Right lobe of liver (tissue), 6 donors: ENCODE data around the gene CRTC1. TPM values are rescaled to one million over a fixed set of nuclear protein-coding genes. Genes with fewer than 3 reads are reported as not detected.
A peak's percentile ranks its signal among the peaks of the same experiment; 100 is the strongest.

Experiments
- ATAC-seq, 4 donors: fragments of 200-7000 bp; cut with Tn5 transposase; one replicate each; pipeline ENCODE4 v1.9.1; 2020; ENCODE audit warnings: mild to moderate bottlenecking in 4 of 4, moderate library complexity in 4 of 4
- DNase-seq, 3 donors: peaks; one replicate each; pipeline ENCODE4 v3.0.0-alpha.2; 2020
- H3K27ac ChIP-seq, 3 donors: fragments of 200-600 bp; one replicate each; pipeline ENCODE4 v1.8.0; 2022
- H3K27me3 ChIP-seq, 2 donors: fragments of 200-600 bp; one replicate each; pipeline ENCODE4 v1.8.0; 2022
- H3K36me3 ChIP-seq, 4 donors: fragments of 200-600 bp; sonication (generic) in 1 of 4; one replicate each; pipeline versions ENCODE4 v1.5.1 to v1.8.0; 2017 to 2022; ENCODE audit warnings: control low read depth in 1 of 4
- H3K4me1 ChIP-seq, 4 donors: fragments of 200-600 bp; sonication (generic) in 1 of 4; one replicate each; pipeline versions ENCODE4 v1.5.1 to v1.8.0; 2017 to 2022; ENCODE audit warnings: control low read depth in 1 of 4
- H3K4me3 ChIP-seq, 3 donors: fragments of 200-600 bp; one replicate each; pipeline ENCODE4 v1.8.0; 2022
- H3K9me3 ChIP-seq, 4 donors: fragments of 200-600 bp; sonication (generic) in 1 of 4; one replicate each; pipeline versions ENCODE4 v1.5.1 to v1.8.0; 2017 to 2022; ENCODE audit warnings: control low read depth in 1 of 4
- POLR2A ChIP-seq: fragments of 450-650 bp; IDR thresholded peaks from one replicate; pipeline ENCODE4 v1.6.1; 2017; ENCODE audit warnings: antibody characterized with exemption, mild to moderate bottlenecking
- WGBS: methylation state at CpG from one replicate; pipeline ENCODE4 v1.1.6; 2018; ENCODE audit warnings: low coverage, low lambda C conversion rate; ENCODE audit not compliant: insufficient coverage; ENCODE audit errors: missing lambda C conversion rate; 5-methylcytosine and 5-hydroxymethylcytosine counted together
- intact Hi-C, 2 donors: fragments of 100-400 bp; cut with DNase I; formaldehyde crosslinking; loops; one replicate each; pipeline versions ENCODE4 v1.11.2 to v1.14.1; 2022
- total RNA-seq, 6 experiments: library from RNA; depleted of rRNA in 2 of 6; stranded (reverse); fragments of >200 nt in 2 of 6; fragmentation: NEBNext Ultra II Directional in 3 of 6; extraction: Animal tissue kit (Norgen Biotek cat#: 25700) in 3 of 6; gene quantifications; one replicate each; pipeline versions ENCODE4 v1.1.0 to v1.2.4, GENCODE V29; 2016 to 2023
- TF ChIP-seq, protein P1 (sequence below), 4 donors: fragments of 200-600 bp in 3 of 4; fragments of 450-650 bp in 1 of 4; IDR thresholded peaks; one replicate each; pipeline versions ENCODE4 v1.5.1 to v1.8.0; 2016 to 2022; ENCODE audit warnings: antibody characterized with exemption in 4 of 4, mild to moderate bottlenecking in 2 of 4
- donor health status: DM: no; HTN: yes; CAD: no.
- donor health status: DM: no; HTN: no; CAD: no.
- donor health status: DM: no; HTN: no; CAD: no.
- donor health status: DM: no; HTN: yes; CAD: no.
- donor health status: DM: no; HTN: yes; CAD: no.

Gene CRTC1
- total RNA-seq, 6 experiments from 2014 or later: 1.7 to 7.2 (median 4.9) TPM

- H3K27ac ChIP-seq: no peak overlapping the region
- H3K27me3 ChIP-seq: no peaks in the 10 kb centered on the region
- H3K4me1 ChIP-seq: no peaks in the 10 kb centered on the region
- H3K36me3 ChIP-seq: no peaks in the 10 kb centered on the region
- ATAC-seq (no peak), DNase-seq (no peak)
- H3K9me3 ChIP-seq: no peaks in the 10 kb centered on the region
- TF ChIP-seq, protein P1, sequence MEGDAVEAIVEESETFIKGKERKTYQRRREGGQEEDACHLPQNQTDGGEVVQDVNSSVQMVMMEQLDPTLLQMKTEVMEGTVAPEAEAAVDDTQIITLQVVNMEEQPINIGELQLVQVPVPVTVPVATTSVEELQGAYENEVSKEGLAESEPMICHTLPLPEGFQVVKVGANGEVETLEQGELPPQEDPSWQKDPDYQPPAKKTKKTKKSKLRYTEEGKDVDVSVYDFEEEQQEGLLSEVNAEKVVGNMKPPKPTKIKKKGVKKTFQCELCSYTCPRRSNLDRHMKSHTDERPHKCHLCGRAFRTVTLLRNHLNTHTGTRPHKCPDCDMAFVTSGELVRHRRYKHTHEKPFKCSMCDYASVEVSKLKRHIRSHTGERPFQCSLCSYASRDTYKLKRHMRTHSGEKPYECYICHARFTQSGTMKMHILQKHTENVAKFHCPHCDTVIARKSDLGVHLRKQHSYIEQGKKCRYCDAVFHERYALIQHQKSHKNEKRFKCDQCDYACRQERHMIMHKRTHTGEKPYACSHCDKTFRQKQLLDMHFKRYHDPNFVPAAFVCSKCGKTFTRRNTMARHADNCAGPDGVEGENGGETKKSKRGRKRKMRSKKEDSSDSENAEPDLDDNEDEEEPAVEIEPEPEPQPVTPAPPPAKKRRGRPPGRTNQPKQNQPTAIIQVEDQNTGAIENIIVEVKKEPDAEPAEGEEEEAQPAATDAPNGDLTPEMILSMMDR (IDR thresholded peaks at IDR 0.05): no peak
- TF ChIP-seq POLR2A: no peak
- intact Hi-C loops: no loop called here
- 71% methylated on average over 3 of the region's 3 CpGs for WGBS
- H3K4me3 ChIP-seq: no peak overlapping the region
Measured at GRCh38 chr19:18711893-18712292, 28.4 kb downstream of the CRTC1 start.

GRCh38 chr19:18712981-18713380 is 29.5 kb downstream of the CRTC1 start:
- 89% methylated on average over 5 of the region's 5 CpGs for WGBS
- no peaks in the 10 kb centered on the region for H3K36me3 ChIP-seq

GRCh38 chr19:18713550-18714117 is 30.2 kb downstream of the CRTC1 start:
- intact Hi-C loops: no loop called here
- WGBS: 55% methylated on average over 6 of the region's 18 CpGs
- Histone ChIP-seq H3K4me3 (no peak overlapping the region), H3K27ac (no peak overlapping the region), H3K36me3 (no peaks in the 10 kb centered on the region), H3K4me1 (no peaks in the 10 kb centered on the region), H3K9me3 (no peaks in the 10 kb centered on the region), H3K27me3 (no peaks in the 10 kb centered on the region)
- no peak for TF ChIP-seq POLR2A
- TF ChIP-seq, protein P1 (IDR thresholded peaks at IDR 0.05): no peak
- no peak for DNase-seq
- ATAC-seq: peak in 2 of 4 donors; percentile 22 to 65

More at GRCh38 chr19:18712981-18713380, 29.5 kb downstream of the CRTC1 start:
- no peak for DNase-seq
- no peak overlapping the region for H3K4me3 ChIP-seq
- no peak for ATAC-seq
- no peak overlapping the region for H3K27ac ChIP-seq
- TF ChIP-seq, protein P1 (IDR thresholded peaks at IDR 0.05): no peak
- TF ChIP-seq POLR2A: no peak
- no peaks in the 10 kb centered on the region for H3K9me3 ChIP-seq
- no peaks in the 10 kb centered on the region for H3K4me1 ChIP-seq
- intact Hi-C loops: no loop called here
- H3K27me3 ChIP-seq: no peaks in the 10 kb centered on the region

DNA sequence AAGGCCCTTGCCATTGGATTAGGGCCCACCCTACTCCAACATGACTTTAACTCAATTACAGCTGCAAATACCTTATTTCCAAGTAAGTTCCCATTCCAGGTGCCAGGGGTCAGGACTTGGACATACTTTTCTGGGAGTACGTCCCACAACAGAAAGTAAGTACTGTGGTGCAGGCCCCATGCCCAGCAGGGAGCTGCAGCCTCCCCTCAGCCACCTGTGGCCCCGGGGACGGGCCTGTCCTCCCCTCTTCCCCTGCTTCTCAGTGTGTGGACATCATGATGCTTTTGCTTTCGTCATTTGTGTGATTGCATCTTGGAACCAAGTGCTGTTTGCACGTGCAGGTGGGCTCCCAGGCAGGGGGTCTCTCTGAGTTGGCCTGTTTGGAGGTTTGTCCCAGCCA is 31.9 kb downstream of the CRTC1 start:
- no peak for DNase-seq
- TF ChIP-seq POLR2A: no peak
- TF ChIP-seq, protein P1 (IDR thresholded peaks at IDR 0.05): no peak

More for the DNA sequence above, 31.9 kb downstream of the CRTC1 start:
- H3K9me3 ChIP-seq: no peaks in the 10 kb centered on the region
- H3K36me3 ChIP-seq: no peaks in the 10 kb centered on the region
- 82% methylated on average over 3 of the region's 5 CpGs for WGBS
- H3K27ac ChIP-seq: no peak overlapping the region
- no peak overlapping the region for H3K4me3 ChIP-seq
- ATAC-seq: no peak
- H3K27me3 ChIP-seq: no peaks in the 10 kb centered on the region
- intact Hi-C loops: no loop called here
- no peaks in the 10 kb centered on the region for H3K4me1 ChIP-seq
